Immature natural killer cell (primary cell): Measurements from ENCODE around the gene ZBTB9. TPM values are rescaled to one million over a fixed set of nuclear protein-coding genes. Genes with fewer than 3 reads are reported as not detected.

Experiments
- DNase-seq, 3 donors: peaks; one replicate each; pipeline ENCODE4 v3.0.0; 2022; ENCODE audit warnings: mixed read lengths in 1 of 3
- H3K27ac Mint-ChIP-seq, 6 donors: one replicate each; pipeline ENCODE4 v1.8.0; 2020; ENCODE audit warnings: mixed read lengths in 6 of 6, mild to moderate bottlenecking in 5 of 6, inconsistent platforms in 4 of 6, moderate library complexity in 3 of 6
- H3K27me3 Mint-ChIP-seq, 3 donors: one replicate each; pipeline ENCODE4 v1.8.0; 2020 to 2021; ENCODE audit warnings: low read depth in 3 of 3, mild to moderate bottlenecking in 3 of 3, mixed read lengths in 3 of 3, moderate library complexity in 3 of 3, inconsistent platforms in 1 of 3
- H3K36me3 Mint-ChIP-seq, 3 donors: one replicate each; pipeline ENCODE4 v1.8.0; 2020; ENCODE audit warnings: mixed read lengths in 3 of 3, inconsistent platforms in 2 of 3, mild to moderate bottlenecking in 2 of 3
- H3K4me1 Mint-ChIP-seq, 2 donors: one replicate each; pipeline ENCODE4 v1.8.0; 2020; ENCODE audit warnings: inconsistent platforms in 2 of 2, mild to moderate bottlenecking in 2 of 2, mixed read lengths in 2 of 2, moderate library complexity in 1 of 2
- H3K4me3 Mint-ChIP-seq, 5 donors: one replicate each; pipeline ENCODE4 v1.8.0; 2020; ENCODE audit warnings: mild to moderate bottlenecking in 5 of 5, mixed read lengths in 5 of 5, inconsistent platforms in 3 of 5, moderate library complexity in 3 of 5
- H3K9me3 Mint-ChIP-seq, 6 donors: one replicate each; pipeline ENCODE4 v1.8.0; 2020; ENCODE audit warnings: mild to moderate bottlenecking in 6 of 6, mixed read lengths in 6 of 6, inconsistent platforms in 4 of 6, moderate library complexity in 3 of 6
- polyA plus RNA-seq, 3 donors: library from polyadenylated mRNA; unstranded; fragments of 300-500 nt; fragmentation: Illumina TruSeq; gene quantifications; one replicate each; pipeline ENCODE4 v1.2.3, GENCODE V29; 2021

The ZBTB9 gene
- polyA plus RNA-seq, 3 donors from 2014 or later, result 1.2 to 7.0 (median 3.0) TPM

- H3K4me1 Mint-ChIP-seq, result peaks cover 74 to 83% of the 10 kb centered on the region in 2 donors
- peaks cover 0 to 27% (median 3%) of the 10 kb centered on the region in 3 donors for H3K36me3 Mint-ChIP-seq
- DNase-seq, result no peak
- H3K27ac Mint-ChIP-seq, result peak overlapping the region; percentile 26 to 100 (median 86)
- peaks cover 14 to 43% (median 28%) of the 10 kb centered on the region in 3 donors for H3K27me3 Mint-ChIP-seq
- H3K4me3 Mint-ChIP-seq, result peak overlapping the region in 2 of 5 donors; percentile 33 to 47
- no peaks in the 10 kb centered on the region for H3K9me3 Mint-ChIP-seq
These were observed 39.6 kb upstream of the ZBTB9 start for GRCh38 chr6:33414592-33415271.

DNA sequence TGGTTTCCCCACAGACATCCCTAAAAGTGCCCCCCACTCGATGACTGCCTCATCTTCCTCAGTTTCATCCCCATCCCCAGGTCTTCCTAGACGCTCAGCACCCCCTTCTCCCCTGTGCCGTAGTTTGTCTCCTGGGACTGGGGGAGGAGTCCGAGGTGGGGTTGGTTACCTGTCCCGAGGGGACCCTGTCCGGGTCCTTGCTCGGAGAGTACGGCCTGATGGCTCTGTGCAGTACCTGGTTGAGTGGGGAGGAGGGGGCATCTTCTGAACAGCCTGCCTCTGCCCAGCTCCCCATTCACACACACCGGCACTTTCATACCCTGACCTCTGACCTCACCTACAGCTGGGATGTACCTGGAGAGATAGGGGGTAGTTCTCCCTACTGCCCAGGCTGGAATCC lies 38.5 kb upstream of the ZBTB9 start:
- no peak for DNase-seq
- Mint-ChIP-seq H3K4me3 (peak overlapping the region; percentile 49 to 70 (median 64)), H3K36me3 (peaks cover 0 to 27% (median 3%) of the 10 kb centered on the region in 3 donors), H3K27ac (peak overlapping the region; percentile 58 to 100 (median 87)), H3K4me1 (peaks cover 74 to 79% of the 10 kb centered on the region in 2 donors), H3K9me3 (no peaks in the 10 kb centered on the region), H3K27me3 (peaks cover 11 to 35% (median 22%) of the 10 kb centered on the region in 3 donors)

- no peak for DNase-seq
- peak overlapping the region; percentile 97 to 100 (median 100) for H3K27ac Mint-ChIP-seq
- H3K4me3 Mint-ChIP-seq, result peak overlapping the region; percentile 94 to 96 (median 94)
- H3K9me3 Mint-ChIP-seq, result no peaks in the 10 kb centered on the region
- H3K4me1 Mint-ChIP-seq, result peaks cover 70 to 80% of the 10 kb centered on the region in 2 donors
- peaks cover 0 to 27% (median 3%) of the 10 kb centered on the region in 3 donors for H3K36me3 Mint-ChIP-seq
- H3K27me3 Mint-ChIP-seq, result peaks cover 12 to 35% (median 22%) of the 10 kb centered on the region in 3 donors
These were observed 37.8 kb upstream of the ZBTB9 start for GRCh38 chr6:33416386-33417127.

- H3K27me3 Mint-ChIP-seq, result peaks cover 12 to 30% (median 20%) of the 10 kb centered on the region in 3 donors
- peak overlapping the region; percentile 97 to 100 (median 100) for H3K27ac Mint-ChIP-seq
- H3K4me1 Mint-ChIP-seq, result peaks cover 66 to 75% of the 10 kb centered on the region in 2 donors
- no peaks in the 10 kb centered on the region for H3K9me3 Mint-ChIP-seq
- DNase-seq, result no peak
- peaks cover 0 to 26% (median 3%) of the 10 kb centered on the region in 3 donors for H3K36me3 Mint-ChIP-seq
- H3K4me3 Mint-ChIP-seq, result peak overlapping the region; percentile 94 to 96 (median 94)
These were observed 37.1 kb upstream of the ZBTB9 start for GRCh38 chr6:33417128-33417902.

- peaks cover 12 to 26% (median 20%) of the 10 kb centered on the region in 3 donors for H3K27me3 Mint-ChIP-seq
These were observed 36.3 kb upstream of the ZBTB9 start, which contains the start of gene CUTA for GRCh38 chr6:33417903-33418689. CUTA (minus strand) TSS chr6:33418107; CDS start chr6:33418000, 107 bp downstream.

DNA sequence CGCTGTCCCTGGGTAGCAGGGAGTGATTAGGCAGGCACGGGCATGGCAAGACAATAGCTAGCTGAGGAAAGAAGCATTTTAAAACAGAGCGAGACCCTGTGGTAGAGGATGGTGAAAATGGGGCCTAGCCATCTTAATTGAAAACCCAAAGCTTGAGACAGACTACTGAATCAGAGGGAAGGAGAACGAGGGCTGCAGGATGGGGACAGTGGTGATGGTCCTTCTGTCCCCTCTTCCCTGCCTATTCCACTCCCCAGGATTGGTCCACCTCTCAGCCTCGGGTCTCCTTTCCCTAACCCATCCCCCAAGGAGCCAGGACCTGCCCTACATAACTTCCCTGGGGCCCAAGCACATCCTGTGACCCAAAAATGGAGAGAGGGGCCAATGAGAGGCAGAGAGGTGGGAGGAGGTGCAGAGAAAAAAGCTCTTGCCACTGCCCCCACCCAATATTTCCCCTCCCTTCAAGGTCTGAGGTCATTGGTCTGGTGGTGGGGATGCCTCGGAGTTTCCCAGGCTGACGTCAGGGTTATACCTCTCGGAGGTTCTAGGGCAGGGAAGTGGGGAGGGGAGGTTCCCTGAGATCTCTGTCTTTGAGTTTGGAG lies 35.6 kb upstream of the ZBTB9 start:
- Mint-ChIP-seq H3K4me3 (peak overlapping the region; percentile 94 to 96 (median 94)), H3K36me3 (peaks cover 0 to 15% (median 0%) of the 10 kb centered on the region in 3 donors), H3K27me3 (peaks cover 12 to 25% (median 20%) of the 10 kb centered on the region in 3 donors), H3K9me3 (no peaks in the 10 kb centered on the region), H3K4me1 (peaks cover 57 to 65% of the 10 kb centered on the region in 2 donors), H3K27ac (peak overlapping the region; percentile 97 to 100 (median 100))
- peak; percentile 41 to 50 (median 44) for DNase-seq

More at GRCh38 chr6:33417903-33418689, 36.3 kb upstream of the ZBTB9 start, which contains the start of gene CUTA:
- peak; percentile 99 for DNase-seq
- Mint-ChIP-seq H3K4me3 (peak within 1 kb of the TSS; percentile 94 to 96 (median 94)), H3K36me3 (peaks cover 0 to 20% (median 3%) of the 10 kb centered on the region in 3 donors), H3K27ac (peak within 1 kb of the TSS; percentile 97 to 100 (median 100)), H3K9me3 (no peaks in the 10 kb centered on the region), H3K4me1 (peaks cover 60 to 67% of the 10 kb centered on the region in 2 donors)

GRCh38 chr6:33419580-33420490 lies 34.5 kb upstream of the ZBTB9 start, which contains the start of gene SYNGAP1:
SYNGAP1 (plus strand) TSS chr6:33420065; CDS start chr6:33420265, 200 bp downstream.
- H3K36me3 Mint-ChIP-seq, result peaks cover 0 to 7% (median 0%) of the 10 kb centered on the region in 3 donors
- H3K27ac Mint-ChIP-seq, result peak within 1 kb of the TSS; percentile 97 to 100 (median 100)
- no peak for DNase-seq
- peaks cover 60 to 67% of the 10 kb centered on the region in 2 donors for H3K4me1 Mint-ChIP-seq
- H3K27me3 Mint-ChIP-seq, result peaks cover 14 to 29% (median 20%) of the 10 kb centered on the region in 3 donors
- H3K4me3 Mint-ChIP-seq, result peak within 1 kb of the TSS; percentile 65 to 96 (median 94)
- H3K9me3 Mint-ChIP-seq, result no peaks in the 10 kb centered on the region

- Mint-ChIP-seq H3K36me3 (peaks cover 0 to 2% (median 0%) of the 10 kb centered on the region in 3 donors), H3K4me3 (peak overlapping the region in 3 of 5 donors; percentile 2 to 28 (median 12)), H3K27ac (peak overlapping the region in 5 of 6 donors; percentile 32 to 100 (median 83)), H3K4me1 (peaks cover 65 to 71% of the 10 kb centered on the region in 2 donors), H3K9me3 (no peaks in the 10 kb centered on the region), H3K27me3 (peaks cover 12 to 33% (median 22%) of the 10 kb centered on the region in 3 donors)
- DNase-seq, result no peak
These were observed 33.7 kb upstream of the ZBTB9 start for GRCh38 chr6:33420491-33421343.

DNA sequence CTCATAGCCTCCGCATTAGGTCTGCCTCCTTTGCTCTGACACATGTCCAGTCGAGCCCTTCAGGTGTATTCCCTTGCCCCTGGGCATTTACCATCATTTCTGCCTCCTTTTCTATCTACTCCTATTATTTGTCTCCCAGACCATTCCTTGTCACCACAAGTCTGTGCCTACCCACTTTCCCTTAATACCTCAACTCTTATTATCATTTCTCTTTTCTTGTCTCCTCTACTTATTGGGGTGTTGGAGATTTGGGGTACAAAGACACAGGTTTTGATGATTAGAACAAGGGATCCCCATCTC lies 33.1 kb upstream of the ZBTB9 start:
- Mint-ChIP-seq H3K36me3 (no peaks in the 10 kb centered on the region), H3K27ac (peak overlapping the region in 5 of 6 donors; percentile 32 to 100 (median 81)), H3K4me3 (peak overlapping the region in 3 of 5 donors; percentile 2 to 28 (median 12)), H3K9me3 (no peaks in the 10 kb centered on the region), H3K27me3 (peaks cover 12 to 37% (median 22%) of the 10 kb centered on the region in 3 donors), H3K4me1 (peaks cover 65 to 70% of the 10 kb centered on the region in 2 donors)
- no peak for DNase-seq

DNA sequence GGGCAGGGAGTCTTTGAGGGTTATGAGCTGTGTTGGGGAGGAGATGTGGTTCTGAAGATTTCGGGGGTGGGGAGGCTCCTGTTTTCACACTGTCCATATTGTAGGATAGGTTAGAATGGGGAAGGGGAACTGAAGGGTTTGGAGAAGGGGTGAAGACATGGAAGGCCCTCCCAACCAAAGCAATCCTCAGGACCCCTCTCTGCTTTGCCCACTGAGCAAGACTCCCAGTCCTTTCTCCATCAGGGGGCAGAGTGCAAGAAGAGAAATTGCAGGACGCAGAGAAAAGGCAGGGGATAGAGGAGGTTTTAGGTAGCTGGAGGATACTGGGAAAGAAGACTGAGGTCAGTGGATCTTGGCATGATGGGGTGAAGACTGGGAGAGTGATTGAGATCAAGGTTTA lies 30.6 kb upstream of the ZBTB9 start:
- Mint-ChIP-seq H3K27me3 (peaks cover 15 to 32% (median 18%) of the 10 kb centered on the region in 3 donors), H3K27ac (peak overlapping the region; percentile 92 to 99 (median 96)), H3K4me3 (peak overlapping the region; percentile 81 to 97 (median 94)), H3K9me3 (no peaks in the 10 kb centered on the region), H3K4me1 (peaks cover 59 to 66% of the 10 kb centered on the region in 2 donors), H3K36me3 (no peaks in the 10 kb centered on the region)
- no peak for DNase-seq
